SKM-1 treated with dmso at 0.1 percent for 144 hours (cell line): ENCODE results near the gene SERPINA9.
"Not testable (repeated sequence)": the region's sequence is repeated elsewhere in the genome, so short reads cannot be mapped to it uniquely, and the experiment has no call there.

Experiments used
- DNase-seq: peaks from one replicate; lab custom pipeline; 2025; ENCODE audit not compliant: unreplicated experiment; lab: John Stamatoyannopoulos, UW

The SERPINA9 gene

GRCh38 chr14:94427016-94427613 is 48.9 kb downstream of the SERPINA9 start:
- no peak for DNase-seq

- DNase-seq, result no peak
Observed at GRCh38 chr14:94426526-94426925, 49.5 kb downstream of the SERPINA9 start.

GRCh38 chr14:94424371-94424770 is 51.6 kb downstream of the SERPINA9 start:
- DNase-seq, result no peak

- DNase-seq, result peak; percentile 20
Observed at GRCh38 chr14:94423453-94424056, 52.4 kb downstream of the SERPINA9 start.

- DNase-seq, result no peak
Observed at GRCh38 chr14:94421316-94421715, 54.7 kb downstream of the SERPINA9 start.

GRCh38 chr14:94417497-94418205 is 58.3 kb downstream of the SERPINA9 start:
- not testable (repeated sequence) for DNase-seq
